ENCODE data around the gene KIAA1671. TPM values are rescaled to one million over a fixed set of nuclear protein-coding genes. Genes with fewer than 3 reads are reported as not detected.

Gene KIAA1671
- total RNA-seq, 1 experiment from 2014 or later, result 12.8 TPM

GRCh38 chr22:25172153-25172552, 219.6 kb downstream of the KIAA1671 start:
- Histone ChIP-seq H3K27me3 (replicated peaks; ENCODE audit: insufficient read depth, low read depth, low read length, poor library complexity) (no peaks in the 10 kb centered on the region), H3K4me1 (ENCODE audit: insufficient read depth, low read length, poor library complexity, severe bottlenecking) (no peaks in the 10 kb centered on the region), H3K9me3 (ENCODE audit: low read depth, low read length, poor library complexity, severe bottlenecking) (no peaks in the 10 kb centered on the region), H3K36me3 (ENCODE audit: insufficient read depth, low read length, poor library complexity, severe bottlenecking) (no peaks in the 10 kb centered on the region), H3K4me3 (ENCODE audit: low read depth, low read length, poor library complexity, severe bottlenecking) (no peak overlapping the region), H3K27ac (ENCODE audit: low read depth, low read length, poor library complexity, severe bottlenecking) (no peak overlapping the region)
- intact Hi-C loops (cut with micrococcal nuclease; ENCODE audit: unreplicated experiment), result no loop called here
- no TSS peak for BruUV-seq (replicated peaks)
- DNase-seq (ENCODE audit: low spot score), result no peak
- ChIA-PET CTCF (no interaction called here), POLR2A (ENCODE audit: low non-redundant PET) (no interaction called here)
- TF ChIP-seq EZH2 (IDR thresholded peaks at IDR 0.05; ENCODE audit: borderline replicate concordance, low read depth, low read length, poor library complexity, severe bottlenecking), result no peak
- TF ChIP-seq CTCF (conservative IDR thresholded peaks at IDR 0.05; ENCODE audit: low read depth, low read length), result peak; percentile 37

GRCh38 chr22:25174156-25174887, 221.8 kb downstream of the KIAA1671 start:
- no peaks in the 10 kb centered on the region for H3K9me3 ChIP-seq (ENCODE audit: low read depth, low read length, poor library complexity, severe bottlenecking)
- H3K4me1 ChIP-seq (ENCODE audit: insufficient read depth, low read length, poor library complexity, severe bottlenecking), result no peaks in the 10 kb centered on the region
- intact Hi-C loops (cut with micrococcal nuclease; ENCODE audit: unreplicated experiment), result no loop called here
- no peak for TF ChIP-seq CTCF (conservative IDR thresholded peaks at IDR 0.05; ENCODE audit: low read depth, low read length)
- no peak for TF ChIP-seq EZH2 (IDR thresholded peaks at IDR 0.05; ENCODE audit: borderline replicate concordance, low read depth, low read length, poor library complexity, severe bottlenecking)
- H3K4me3 ChIP-seq (ENCODE audit: low read depth, low read length, poor library complexity, severe bottlenecking), result no peak overlapping the region
- no TSS peak for BruUV-seq (replicated peaks)
- ChIA-PET CTCF (no interaction called here), POLR2A (ENCODE audit: low non-redundant PET) (no interaction called here)
- H3K27me3 ChIP-seq (replicated peaks; ENCODE audit: insufficient read depth, low read depth, low read length, poor library complexity), result no peaks in the 10 kb centered on the region
- H3K27ac ChIP-seq (ENCODE audit: low read depth, low read length, poor library complexity, severe bottlenecking), result no peak overlapping the region
- DNase-seq (ENCODE audit: low spot score), result no peak
- H3K36me3 ChIP-seq (ENCODE audit: insufficient read depth, low read length, poor library complexity, severe bottlenecking), result no peaks in the 10 kb centered on the region

- no peaks in the 10 kb centered on the region for H3K27me3 ChIP-seq (replicated peaks; ENCODE audit: insufficient read depth, low read depth, low read length, poor library complexity)
- TF ChIP-seq EZH2 (IDR thresholded peaks at IDR 0.05; ENCODE audit: borderline replicate concordance, low read depth, low read length, poor library complexity, severe bottlenecking) (no peak), CTCF (conservative IDR thresholded peaks at IDR 0.05; ENCODE audit: low read depth, low read length) (no peak)
- H3K36me3 ChIP-seq (ENCODE audit: insufficient read depth, low read length, poor library complexity, severe bottlenecking), result no peaks in the 10 kb centered on the region
- no peaks in the 10 kb centered on the region for H3K9me3 ChIP-seq (ENCODE audit: low read depth, low read length, poor library complexity, severe bottlenecking)
- no peak for DNase-seq (ENCODE audit: low spot score)
- ChIA-PET CTCF (no interaction called here), POLR2A (ENCODE audit: low non-redundant PET) (no interaction called here)
- intact Hi-C loops (cut with micrococcal nuclease; ENCODE audit: unreplicated experiment), result no loop called here
- no TSS peak for BruUV-seq (replicated peaks)
- H3K27ac ChIP-seq (ENCODE audit: low read depth, low read length, poor library complexity, severe bottlenecking), result no peak overlapping the region
- no peaks in the 10 kb centered on the region for H3K4me1 ChIP-seq (ENCODE audit: insufficient read depth, low read length, poor library complexity, severe bottlenecking)
- H3K4me3 ChIP-seq (ENCODE audit: low read depth, low read length, poor library complexity, severe bottlenecking), result no peak overlapping the region
Observed at GRCh38 chr22:25174888-25175411, 222.4 kb downstream of the KIAA1671 start.

Data from A673 (cell line).